ENCODE measurements around the gene CD180.
"Not testable (repeated sequence)": the region's sequence is repeated elsewhere in the genome, so short reads cannot be mapped to it uniquely, and the experiment has no call there.

CD180 gene

DNA sequence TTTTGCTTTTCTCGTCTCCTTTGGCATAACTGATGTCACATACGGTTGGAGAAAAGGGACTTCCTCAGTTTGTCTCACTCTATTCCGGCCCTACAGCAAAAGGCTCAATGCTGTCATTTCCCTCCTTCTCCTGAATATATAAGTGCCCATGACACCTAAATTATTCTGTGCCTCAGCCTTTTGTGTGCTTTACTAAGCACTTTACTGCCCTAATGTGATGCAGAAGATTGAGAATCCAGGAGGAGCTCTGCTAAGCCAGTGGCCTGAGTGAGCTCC, 7.6 kb downstream of the CD180 start:
- TF ChIP-seq POLR2A (IDR thresholded peaks at IDR 0.05; ENCODE audit: low read length) = no peak
- no peak for TF ChIP-seq GATA1 (IDR thresholded peaks at IDR 0.05; ENCODE audit: low read depth, low read length)
- DNase-seq = no peak

DNA sequence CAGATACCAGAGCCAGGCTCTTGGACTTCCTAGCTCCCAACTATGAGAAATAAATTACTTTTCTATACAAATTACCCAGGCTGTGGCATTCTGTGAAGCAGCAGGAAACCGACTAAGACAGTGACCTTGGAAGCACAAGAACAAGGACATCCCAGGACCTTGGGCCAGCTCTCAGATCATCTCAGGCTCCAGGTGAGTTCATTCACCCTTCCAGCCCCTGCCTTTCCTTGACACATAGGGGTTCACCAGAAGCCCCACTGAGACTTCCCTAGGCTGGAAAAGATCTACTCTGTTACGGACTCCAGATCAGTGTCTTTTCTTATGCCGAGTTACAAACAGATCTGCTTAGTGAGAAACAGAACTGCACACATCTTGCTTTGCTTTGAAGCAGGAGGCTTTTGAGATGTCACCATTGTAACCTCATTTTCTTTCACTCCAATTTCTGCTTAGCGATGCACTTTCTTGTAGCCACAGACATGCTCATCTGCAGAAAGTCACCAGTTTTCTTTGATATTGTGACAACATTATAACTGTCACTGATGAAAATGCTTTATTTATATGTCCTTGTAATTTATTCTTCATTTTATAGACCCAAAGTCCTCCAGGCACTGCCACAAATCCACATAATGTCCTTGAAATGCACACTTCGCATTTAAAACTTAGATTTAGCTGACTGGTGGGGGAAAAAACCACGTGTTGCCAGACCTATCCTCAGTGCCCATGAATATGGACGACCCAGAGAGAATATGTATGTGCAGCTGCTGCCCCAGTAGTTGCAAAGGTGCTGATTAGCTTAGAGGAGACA, 8.1 kb downstream of the CD180 start:
- no peak for DNase-seq
- TF ChIP-seq GATA1 (IDR thresholded peaks at IDR 0.05; ENCODE audit: low read depth, low read length) (no peak), POLR2A (IDR thresholded peaks at IDR 0.05; ENCODE audit: low read length) (no peak)

DNA sequence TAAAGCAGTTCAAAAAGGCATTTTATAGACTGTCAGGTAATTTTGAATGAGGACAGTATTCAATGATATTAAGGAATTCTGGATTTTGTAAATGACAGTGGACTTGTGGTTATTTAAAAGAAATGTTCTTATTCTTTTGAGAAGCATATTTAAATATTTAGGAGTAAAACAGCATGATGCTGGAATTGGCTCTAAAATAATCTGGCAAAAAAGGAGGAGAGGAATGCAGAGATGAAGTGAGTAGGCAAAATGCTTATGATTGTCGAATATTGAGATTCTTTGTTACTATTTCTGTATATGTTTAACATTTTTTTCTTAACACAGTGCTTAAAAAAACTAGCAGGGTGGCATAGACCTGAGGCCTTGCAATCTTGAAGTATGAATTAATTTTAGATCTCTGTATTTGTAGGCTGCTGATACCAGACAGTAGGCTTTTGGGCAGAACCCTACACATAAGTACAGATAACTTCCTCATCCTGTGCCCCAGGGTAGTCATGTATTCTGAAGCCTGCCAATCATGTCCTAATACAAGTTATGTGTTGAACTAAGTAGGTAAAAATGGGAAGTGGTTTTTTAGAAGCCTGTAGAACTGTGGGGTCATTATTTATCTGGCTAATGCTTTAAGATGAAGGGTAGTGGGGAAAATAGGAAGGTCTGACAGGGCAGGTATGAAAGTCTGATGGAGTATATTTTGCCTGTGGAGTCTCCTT, 9.4 kb downstream of the CD180 start:
- no peak for DNase-seq
- TF ChIP-seq POLR2A (IDR thresholded peaks at IDR 0.05; ENCODE audit: low read length) (no peak), GATA1 (IDR thresholded peaks at IDR 0.05; ENCODE audit: low read depth, low read length) (no peak)

DNA sequence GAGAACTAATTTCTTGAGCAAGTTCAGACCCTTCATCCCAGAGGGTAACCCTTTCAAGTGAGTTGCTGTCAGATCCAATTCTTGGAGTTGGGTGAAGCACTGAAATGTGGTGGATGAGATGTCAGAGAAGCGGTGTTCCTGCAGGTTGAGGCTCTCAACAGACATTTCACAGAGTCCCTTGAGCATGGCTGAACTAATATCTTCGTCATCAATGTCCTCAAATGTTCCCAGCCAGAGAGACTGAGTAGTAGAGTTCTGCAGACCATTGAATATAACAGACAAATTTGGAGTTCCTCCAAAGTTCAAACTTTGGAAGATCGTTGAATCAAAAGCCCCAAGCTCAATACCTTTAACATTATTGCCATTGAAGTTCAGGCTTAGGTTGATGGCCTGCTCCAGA, 12.7 kb downstream of the CD180 start:
- no peak for TF ChIP-seq POLR2A (IDR thresholded peaks at IDR 0.05; ENCODE audit: low read length)
- TF ChIP-seq GATA1 (IDR thresholded peaks at IDR 0.05; ENCODE audit: low read depth, low read length) = no peak
- DNase-seq = no peak

DNA sequence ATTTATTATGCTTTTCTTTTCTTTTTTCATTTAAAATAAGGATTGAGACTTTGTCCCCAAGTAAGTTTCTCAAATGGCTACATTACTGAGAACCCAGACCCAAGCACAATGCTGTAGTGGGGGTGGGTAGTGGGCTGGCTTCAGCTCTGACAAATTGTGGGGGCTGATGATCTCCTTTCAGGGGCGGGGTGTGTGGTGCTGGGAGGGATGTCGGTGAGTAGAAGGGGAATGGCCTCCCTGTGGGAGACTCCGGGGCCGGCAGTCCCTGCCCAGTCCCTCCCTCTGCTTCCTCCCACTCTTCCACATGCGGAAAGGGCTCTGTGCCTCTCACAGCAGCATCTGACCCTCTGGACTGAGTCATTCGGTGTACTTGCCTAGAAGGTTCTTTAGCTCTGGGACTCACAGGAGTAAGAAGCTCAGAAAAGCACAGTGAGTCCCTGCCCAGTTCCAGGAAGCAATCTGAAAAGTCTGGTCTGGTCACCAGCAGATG, 14.3 kb downstream of the CD180 start:
- no peak for TF ChIP-seq POLR2A (IDR thresholded peaks at IDR 0.05; ENCODE audit: low read length)
- TF ChIP-seq GATA1 (IDR thresholded peaks at IDR 0.05; ENCODE audit: low read depth, low read length) = no peak
- DNase-seq = no peak

DNA sequence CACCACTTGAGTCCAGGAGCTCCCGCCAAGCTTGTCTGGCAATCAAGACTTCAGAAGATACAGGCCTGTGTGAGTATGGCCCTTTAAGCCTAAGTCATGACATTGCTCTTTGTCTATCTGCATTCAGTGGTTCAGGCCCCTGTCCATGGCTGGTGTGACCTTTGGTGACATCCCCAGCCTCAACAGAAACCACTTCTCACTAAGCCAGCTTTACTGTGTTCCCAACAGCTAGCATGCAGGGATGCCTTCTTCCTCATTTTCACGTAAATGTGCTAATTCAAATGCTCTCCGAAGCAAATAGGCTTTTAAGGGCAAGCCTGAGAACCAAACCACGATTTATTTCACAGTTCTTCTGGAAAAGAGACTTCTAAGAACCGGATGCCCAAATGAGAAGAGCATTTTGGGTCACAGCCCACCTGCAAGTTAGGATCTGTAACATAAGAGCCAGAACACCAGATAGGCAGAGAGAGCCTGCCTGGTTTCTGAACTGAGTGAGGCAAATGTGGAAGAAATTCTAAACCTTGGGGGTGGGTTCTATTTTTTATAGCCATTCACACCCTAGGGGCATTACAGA, 14.9 kb downstream of the CD180 start:
- no peak for DNase-seq
- TF ChIP-seq GATA1 (IDR thresholded peaks at IDR 0.05; ENCODE audit: low read depth, low read length) = no peak
- no peak for TF ChIP-seq POLR2A (IDR thresholded peaks at IDR 0.05; ENCODE audit: low read length)

DNA sequence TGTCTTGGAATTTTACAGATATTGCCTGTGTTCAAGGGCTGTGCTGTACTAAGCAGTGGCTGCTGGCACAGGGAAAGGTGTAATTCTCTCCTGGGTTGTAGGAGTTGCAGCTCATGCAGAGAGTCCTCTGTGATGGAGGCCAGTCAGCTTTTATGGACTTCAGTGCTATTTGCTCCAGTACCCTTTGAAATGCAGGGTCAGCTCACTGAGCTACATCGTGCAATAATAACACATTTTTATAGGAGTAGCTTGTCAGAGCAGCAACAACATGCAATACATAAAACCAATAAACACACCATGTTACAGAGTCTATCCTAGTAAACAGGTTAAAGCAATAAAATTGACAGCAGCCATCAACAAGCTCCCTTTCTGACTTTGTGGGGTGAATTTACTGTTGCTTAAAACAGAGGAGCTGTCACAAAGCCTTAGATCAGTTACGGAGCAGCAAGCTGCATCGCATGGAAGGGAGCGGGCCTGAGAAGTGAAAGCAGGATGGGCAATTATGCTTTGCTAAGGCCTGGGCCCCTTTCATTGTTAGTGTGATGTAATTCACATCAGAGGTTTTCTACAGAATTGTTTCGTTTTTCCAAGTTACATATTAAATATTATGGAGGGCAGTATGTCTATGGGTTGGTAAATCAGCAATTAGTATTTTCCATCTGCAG, 16.8 kb downstream of the CD180 start:
- TF ChIP-seq GATA1 (IDR thresholded peaks at IDR 0.05; ENCODE audit: low read depth, low read length) (no peak), POLR2A (IDR thresholded peaks at IDR 0.05; ENCODE audit: low read length) (no peak)
- DNase-seq = no peak

DNA sequence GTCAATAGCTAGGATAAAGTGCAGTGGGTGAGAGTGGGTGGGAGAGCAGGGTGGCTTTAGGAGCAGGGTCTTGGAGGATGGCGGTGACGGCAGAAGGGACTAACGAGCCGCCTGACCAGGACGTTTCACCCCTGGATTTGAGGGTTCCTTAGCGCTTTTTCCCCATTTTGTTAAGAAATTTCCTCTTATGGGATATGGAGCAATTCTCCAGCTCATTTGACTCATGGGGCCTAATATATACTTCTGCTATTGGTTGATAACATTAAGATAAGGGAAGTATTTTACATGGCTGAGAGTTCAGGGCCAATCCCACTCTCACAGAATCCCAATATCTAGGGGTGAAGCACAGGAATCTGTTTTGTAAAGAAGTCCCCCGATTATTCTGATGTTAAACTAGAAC, 17.6 kb downstream of the CD180 start:
- DNase-seq = no peak

DNA sequence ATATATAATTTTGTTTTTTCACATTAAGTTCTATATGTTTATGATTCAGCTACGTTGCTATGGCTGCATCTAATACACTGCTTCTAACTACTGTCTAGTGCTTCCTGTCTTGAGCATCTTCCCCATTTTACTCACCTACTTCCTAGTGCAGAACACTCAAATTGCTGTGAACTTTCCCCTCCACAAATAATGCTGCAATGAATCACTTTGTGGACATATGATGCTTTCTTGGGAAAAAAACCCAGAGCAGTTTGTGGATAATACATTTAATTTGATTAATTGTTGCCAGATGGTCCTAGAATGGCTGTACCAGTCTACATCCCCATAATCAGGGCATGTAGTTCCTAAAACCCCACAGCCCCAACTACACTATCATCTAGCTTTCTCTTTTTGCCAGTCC, 18.5 kb downstream of the CD180 start:
- TF ChIP-seq GATA1 (IDR thresholded peaks at IDR 0.05; ENCODE audit: low read depth, low read length) = no peak
- no peak for TF ChIP-seq POLR2A (IDR thresholded peaks at IDR 0.05; ENCODE audit: low read length)
- no peak for DNase-seq

More for the DNA sequence above, 17.6 kb downstream of the CD180 start:
- TF ChIP-seq GATA1 (IDR thresholded peaks at IDR 0.05; ENCODE audit: low read depth, low read length) (no peak), POLR2A (IDR thresholded peaks at IDR 0.05; ENCODE audit: low read length) (no peak)

DNA sequence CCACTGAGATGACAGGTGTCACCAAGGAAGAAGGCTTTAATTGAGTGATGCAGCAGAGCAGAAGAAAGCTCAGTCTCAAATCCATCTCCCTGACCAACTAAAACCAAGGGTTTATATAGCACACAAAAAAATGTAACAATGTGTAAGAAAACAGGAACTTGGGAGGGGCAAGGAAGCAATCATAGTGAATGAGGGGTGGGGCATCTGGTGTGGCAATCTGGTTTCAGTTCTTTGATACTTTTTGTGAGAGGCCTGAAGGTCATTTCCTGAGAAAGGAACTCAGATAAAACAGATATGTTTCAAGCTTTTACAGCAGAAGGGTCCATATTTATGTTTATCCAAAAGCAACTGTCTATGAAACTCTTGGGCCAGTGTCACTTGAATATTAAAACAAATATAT, 19.7 kb downstream of the CD180 start:
- TF ChIP-seq POLR2A (IDR thresholded peaks at IDR 0.05; ENCODE audit: low read length) (no peak), GATA1 (IDR thresholded peaks at IDR 0.05; ENCODE audit: low read depth, low read length) (no peak)
- no peak for DNase-seq

DNA sequence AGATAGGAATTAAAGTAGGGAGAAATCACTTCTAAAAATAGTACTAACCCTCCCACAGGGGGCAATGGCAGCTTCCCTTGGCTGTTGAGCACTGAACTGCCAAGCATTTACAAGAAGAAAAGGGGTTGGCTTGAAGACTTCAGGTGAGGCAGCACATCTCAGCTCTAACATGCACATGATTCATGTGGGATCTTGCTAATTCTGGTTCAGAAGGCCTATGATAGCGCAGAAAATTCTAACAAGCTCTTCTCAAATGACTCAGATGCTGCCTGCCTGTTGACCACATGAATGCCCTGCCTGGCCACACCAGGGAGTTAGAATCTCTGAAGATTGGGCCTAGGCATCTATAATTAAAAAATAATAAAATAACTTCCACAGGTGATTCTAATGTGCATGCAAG, 22.6 kb downstream of the CD180 start:
- no peak for DNase-seq
- TF ChIP-seq POLR2A (IDR thresholded peaks at IDR 0.05; ENCODE audit: low read length) (no peak), GATA1 (IDR thresholded peaks at IDR 0.05; ENCODE audit: low read depth, low read length) (no peak)

DNA sequence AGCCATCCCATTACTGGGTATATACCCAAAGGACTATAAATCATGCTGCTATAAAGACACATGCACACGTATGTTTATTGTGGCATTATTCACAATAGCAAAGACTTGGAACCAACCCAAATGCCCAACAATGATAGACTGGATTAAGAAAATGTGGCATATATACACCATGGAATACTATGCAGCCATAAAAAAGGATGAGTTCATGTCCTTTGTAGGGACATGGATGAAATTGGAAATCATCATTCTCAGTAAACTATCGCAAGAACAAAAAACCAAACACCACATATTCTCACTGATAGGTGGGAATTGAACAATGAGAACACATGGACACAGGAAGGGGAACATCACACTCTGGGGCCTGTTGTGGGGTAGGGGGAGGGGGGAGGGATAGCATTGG, 23.2 kb downstream of the CD180 start:
- DNase-seq = not testable (repeated sequence)

DNA sequence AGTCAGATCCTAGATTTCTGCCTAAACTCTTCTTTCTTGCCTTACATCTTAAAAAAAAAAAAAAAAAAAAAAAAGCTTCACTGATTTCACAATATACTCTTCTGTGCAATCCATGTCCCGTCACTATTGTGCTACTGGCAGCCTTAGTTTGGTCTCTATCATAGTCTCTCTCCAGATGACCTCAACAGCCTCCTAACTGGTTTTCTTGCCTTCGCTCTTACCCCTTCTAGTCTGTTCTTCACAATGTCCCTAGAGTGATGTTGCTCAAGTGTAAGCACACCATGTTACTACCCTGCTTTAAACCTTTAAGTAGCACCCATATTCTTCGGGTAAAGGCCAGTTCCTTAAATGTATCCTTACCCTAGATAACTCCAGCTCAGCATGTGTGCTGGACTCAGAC, 25.8 kb downstream of the CD180 start:
- no peak for DNase-seq
- TF ChIP-seq GATA1 (IDR thresholded peaks at IDR 0.05; ENCODE audit: low read depth, low read length) (no peak), POLR2A (IDR thresholded peaks at IDR 0.05; ENCODE audit: low read length) (no peak)

DNA sequence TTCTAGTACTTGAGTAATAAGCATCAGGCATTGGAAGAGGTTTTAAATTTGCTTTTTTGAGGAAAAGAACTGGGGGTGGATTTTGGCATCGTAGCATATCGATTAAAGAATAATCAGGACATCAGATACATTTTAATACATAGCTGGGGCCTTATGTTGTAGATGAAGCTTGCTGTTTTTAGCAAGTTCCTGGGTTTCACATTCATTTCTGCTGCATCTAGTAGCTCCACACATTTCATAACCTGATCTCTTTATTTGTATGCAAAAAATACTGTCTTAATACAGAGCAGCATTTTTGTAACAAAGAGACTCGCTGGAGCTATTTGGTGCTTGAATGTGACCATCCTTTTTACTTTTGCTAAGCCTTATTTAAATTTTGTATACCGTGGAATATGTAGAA, 28.5 kb downstream of the CD180 start:
- no peak for DNase-seq
- no peak for TF ChIP-seq GATA1 (IDR thresholded peaks at IDR 0.05; ENCODE audit: low read depth, low read length)
- TF ChIP-seq POLR2A (IDR thresholded peaks at IDR 0.05; ENCODE audit: low read length) = no peak

All from erythroblast (primary cell).